ENCODE results near the gene ATAD1. TPM values are rescaled to one million over a fixed set of nuclear protein-coding genes. Genes with fewer than 3 reads are reported as not detected.

ATAD1 gene
- total and polyA plus RNA-seq, 9 of the 15 experiments (the other 6 are each of a cell fraction or from before 2014, with no cell fraction given): 11.3 to 33.8 (median 27.3) TPM

DNA sequence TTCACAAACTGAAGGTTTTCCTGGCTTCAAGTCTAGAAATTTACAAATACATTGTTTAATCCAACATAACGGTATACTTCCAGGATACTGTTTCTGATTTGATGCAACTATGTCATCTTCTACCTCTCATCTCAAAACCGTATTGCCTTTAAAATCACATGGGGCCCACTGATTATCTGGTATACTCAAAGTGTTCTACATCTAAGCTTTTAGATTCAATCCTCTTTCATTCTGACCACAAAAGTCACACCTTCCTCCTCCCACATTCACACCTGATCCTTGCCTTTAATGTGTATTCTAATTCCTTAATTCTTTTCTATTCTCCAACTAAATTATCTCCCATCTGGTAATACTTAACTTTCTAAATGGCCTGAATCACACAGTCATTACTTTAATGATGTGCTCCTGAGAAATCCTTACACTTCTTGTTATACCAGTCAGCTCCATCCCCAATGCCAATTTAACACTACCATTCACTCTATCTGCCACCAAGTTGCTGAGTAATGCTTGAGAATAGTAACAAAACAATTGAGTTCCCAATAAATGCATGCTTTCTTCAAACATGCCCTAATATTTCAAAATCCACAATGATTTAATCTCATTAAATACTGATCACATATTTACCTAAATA lies 13.0 kb downstream of the ATAD1 start:
- H3K9ac ChIP-seq (ENCODE audit: insufficient read depth in 1 of 2, low read depth in 2 of 2, low read length in 2 of 2): no peak overlapping the region
- H3K9me3 ChIP-seq (replicated peaks; ENCODE audit: control insufficient read depth, insufficient read depth, low read depth, low read length): no peaks in the 10 kb centered on the region; the same call in 1 of the 2 replicates
- H3K36me3 ChIP-seq (ENCODE audit: control insufficient read depth, insufficient read depth, low read length): peaks cover 66% of the 10 kb centered on the region; the same call in 2 of the 3 replicates
- no peaks in the 10 kb centered on the region for H4K20me1 ChIP-seq (replicated peaks; ENCODE audit: control insufficient read depth, insufficient read depth, low read length)
- H3K79me2 ChIP-seq (ENCODE audit: control insufficient read depth, insufficient read depth, low read length): peaks cover 43% of the 10 kb centered on the region
- ATAC-seq: no peak
- in situ Hi-C loops (cut with MboI) (no loop called here), intact Hi-C loops (cut with micrococcal nuclease) (no loop called here)
- H3K4me2 ChIP-seq (ENCODE audit: insufficient read depth, low read length): no peak overlapping the region
- H3K9me1 ChIP-seq (ENCODE audit: control insufficient read depth, insufficient read depth, low read length): no peaks in the 10 kb centered on the region
- DNase-seq (ENCODE audit: extremely low read depth in 1 of 4, low spot score in 3 of 4): no peak
- 90% methylated on average over 2 of the region's 2 CpGs for WGBS (ENCODE audit: insufficient coverage, low coverage, missing lambda C conversion rate)
- H3K4me3 ChIP-seq: no peak overlapping the region
- H2AFZ ChIP-seq (ENCODE audit: low read depth, low read length): no peak overlapping the region
- no TSS peak for BruUV-seq (replicated peaks)
- TF ChIP-seq NCOA2 (IDR thresholded peaks at IDR 0.05; ENCODE audit: partially characterized antibody in 2 of 2) (no peak), THAP12 (CRISPR knock-in tag; IDR thresholded peaks at IDR 0.05) (no peak), ZNF644 (tag; IDR thresholded peaks at IDR 0.05; ENCODE audit: low read depth) (no peak), CBX8 (IDR thresholded peaks at IDR 0.05; ENCODE audit: borderline replicate concordance, extremely low read depth, low read depth, low read length, poor library complexity, severe bottlenecking) (no peak), E2F3 (CRISPR knock-in tag; IDR thresholded peaks at IDR 0.05) (no peak), PTTG1 (tag; IDR thresholded peaks at IDR 0.05; ENCODE audit: low read depth) (no peak), MCM3 (IDR thresholded peaks at IDR 0.05) (no peak)
- TF ChIP-seq, protein P1, sequence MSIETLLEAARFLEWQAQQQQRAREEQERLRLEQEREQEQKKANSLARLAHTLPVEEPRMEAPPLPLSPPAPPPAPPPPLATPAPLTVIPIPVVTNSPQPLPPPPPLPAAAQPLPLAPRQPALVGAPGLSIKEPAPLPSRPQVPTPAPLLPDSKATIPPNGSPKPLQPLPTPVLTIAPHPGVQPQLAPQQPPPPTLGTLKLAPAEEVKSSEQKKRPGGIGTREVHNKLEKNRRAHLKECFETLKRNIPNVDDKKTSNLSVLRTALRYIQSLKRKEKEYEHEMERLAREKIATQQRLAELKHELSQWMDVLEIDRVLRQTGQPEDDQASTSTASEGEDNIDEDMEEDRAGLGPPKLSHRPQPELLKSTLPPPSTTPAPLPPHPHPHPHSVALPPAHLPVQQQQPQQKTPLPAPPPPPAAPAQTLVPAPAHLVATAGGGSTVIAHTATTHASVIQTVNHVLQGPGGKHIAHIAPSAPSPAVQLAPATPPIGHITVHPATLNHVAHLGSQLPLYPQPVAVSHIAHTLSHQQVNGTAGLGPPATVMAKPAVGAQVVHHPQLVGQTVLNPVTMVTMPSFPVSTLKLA (conservative IDR thresholded peaks at IDR 0.05): no peak
- TF ChIP-seq, protein P2, sequence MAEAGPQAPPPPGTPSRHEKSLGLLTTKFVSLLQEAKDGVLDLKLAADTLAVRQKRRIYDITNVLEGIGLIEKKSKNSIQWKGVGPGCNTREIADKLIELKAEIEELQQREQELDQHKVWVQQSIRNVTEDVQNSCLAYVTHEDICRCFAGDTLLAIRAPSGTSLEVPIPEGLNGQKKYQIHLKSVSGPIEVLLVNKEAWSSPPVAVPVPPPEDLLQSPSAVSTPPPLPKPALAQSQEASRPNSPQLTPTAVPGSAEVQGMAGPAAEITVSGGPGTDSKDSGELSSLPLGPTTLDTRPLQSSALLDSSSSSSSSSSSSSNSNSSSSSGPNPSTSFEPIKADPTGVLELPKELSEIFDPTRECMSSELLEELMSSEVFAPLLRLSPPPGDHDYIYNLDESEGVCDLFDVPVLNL (CRISPR knock-in tag; IDR thresholded peaks at IDR 0.05; ENCODE audit: low read depth): no peak
- FAIRE-seq: no peak
- CTCF ChIA-PET (ENCODE audit: low intra/inter-chr PET ratio): no interaction called here
- no peak overlapping the region for H3K27ac ChIP-seq (ENCODE audit: extremely low read depth, low read depth, low read length)
- POLR2A ChIA-PET: interaction anchor here (0.8 kb wide), 1 partner anchor 9 kb away, joined by 3 read pairs; no protein-coding TSS in a partner anchor
- no peaks in the 10 kb centered on the region for H3K27me3 ChIP-seq (ENCODE audit: control insufficient read depth in 2 of 2, insufficient read depth in 2 of 2, low read length in 2 of 2)
- no peaks in the 10 kb centered on the region for H3K4me1 ChIP-seq (replicated peaks in 1 of 2; ENCODE audit: control insufficient read depth in 2 of 2, insufficient read depth in 2 of 2, low read length in 2 of 2)
